HUES6 (cell line): Measurements from ENCODE around the gene AGBL4.

ENCODE experiments used
- H3K27ac ChIP-seq: 2 replicates; pipeline ENCODE4 v1.7.0; 2013; ENCODE audit warnings: low read depth, mild to moderate bottlenecking, low read length, inconsistent platforms
- H3K27me3 ChIP-seq: 2 replicates; pipeline ENCODE4 v1.6.1; 2013; ENCODE audit warnings: low read length; ENCODE audit not compliant: control insufficient read depth, insufficient read depth
- H3K36me3 ChIP-seq: 2 replicates; pipeline ENCODE4 v1.6.1; 2013; ENCODE audit warnings: low read length; ENCODE audit not compliant: control insufficient read depth, insufficient read depth
- H3K4me1 ChIP-seq: 2 replicates; pipeline ENCODE4 v1.6.1; 2013; ENCODE audit warnings: low read length; ENCODE audit not compliant: control insufficient read depth, insufficient read depth
- H3K4me3 ChIP-seq: 2 replicates; pipeline ENCODE4 v1.5.1; 2013; ENCODE audit warnings: low read depth, low read length
- H3K9ac ChIP-seq: one replicate; pipeline ENCODE4 v1.6.1; 2013; ENCODE audit warnings: mild to moderate bottlenecking, low read length
- H3K9me3 ChIP-seq: 2 replicates; pipeline ENCODE4 v1.6.1; 2013; ENCODE audit warnings: low read depth, low read length; ENCODE audit not compliant: control insufficient read depth, insufficient read depth

Gene AGBL4

DNA sequence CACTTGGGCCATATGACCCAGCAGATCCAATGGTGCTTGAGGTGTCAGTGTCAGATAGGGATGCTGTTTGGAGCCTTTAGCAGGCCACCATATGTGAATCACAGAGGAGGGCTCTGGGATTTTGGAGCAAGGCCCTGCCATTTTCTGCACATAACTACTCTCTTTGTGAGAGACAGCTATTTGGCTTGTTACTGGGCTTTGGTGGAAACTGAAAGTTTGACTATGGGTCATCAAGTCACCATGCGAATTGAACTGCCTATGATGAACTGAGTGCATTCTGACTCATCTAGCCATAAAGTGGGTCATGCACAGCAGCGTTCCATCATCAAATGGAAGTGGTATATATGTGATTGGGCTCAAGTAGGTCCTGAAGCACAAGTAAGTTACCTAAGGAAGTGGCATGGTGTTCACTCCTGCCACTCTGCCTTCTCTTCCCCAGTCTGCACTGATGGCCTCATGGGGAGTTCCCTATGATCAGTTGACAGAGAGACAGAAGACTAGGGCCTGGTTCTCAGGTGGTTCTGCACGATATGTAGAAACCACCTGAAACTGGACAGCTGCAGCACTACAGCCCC, 447.3 kb downstream of the AGBL4 start:
- H3K27ac ChIP-seq, result no peak overlapping the region
- no peaks in the 10 kb centered on the region for H3K4me1 ChIP-seq
- H3K27me3 ChIP-seq, result no peaks in the 10 kb centered on the region
- H3K4me3 ChIP-seq, result no peak overlapping the region
- H3K36me3 ChIP-seq, result no peaks in the 10 kb centered on the region
- H3K9ac ChIP-seq, result no peak overlapping the region
- peaks cover 37% of the 10 kb centered on the region; the same call in 1 of the 2 replicates for H3K9me3 ChIP-seq

DNA sequence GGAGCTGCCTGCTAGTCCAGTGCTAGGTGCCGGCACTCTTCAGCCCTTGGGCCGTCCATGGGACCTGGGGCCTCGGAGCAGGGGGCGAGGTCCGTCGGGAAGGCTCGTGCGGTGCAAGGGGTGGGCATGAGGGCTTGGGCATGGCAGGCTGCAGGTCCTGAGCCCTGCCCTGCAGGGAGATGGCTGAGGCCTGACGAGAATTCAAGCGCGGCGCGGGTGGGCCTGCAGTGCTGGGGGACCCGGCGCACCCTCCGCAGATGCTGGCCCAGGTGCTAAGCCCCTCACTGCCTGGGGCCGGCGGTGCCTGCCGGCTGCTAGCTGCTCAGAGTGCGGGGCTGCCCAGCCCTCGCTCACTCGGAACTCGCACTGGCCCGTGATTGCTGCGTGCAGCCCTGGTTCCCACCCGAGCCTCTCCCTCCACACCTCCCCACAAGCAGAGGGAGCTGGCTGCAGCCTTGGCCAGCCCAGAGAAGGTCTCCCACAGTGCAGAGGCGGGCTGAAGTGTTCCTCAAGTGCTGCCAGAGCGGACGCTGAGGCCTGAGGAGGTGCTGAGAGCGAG, 467.0 kb downstream of the AGBL4 start:
- Histone ChIP-seq H3K27ac (no peak overlapping the region), H3K9ac (no peak overlapping the region), H3K36me3 (no peaks in the 10 kb centered on the region), H3K4me3 (no peak overlapping the region), H3K9me3 (peaks cover 12% of the 10 kb centered on the region; the same call in 1 of the 2 replicates), H3K27me3 (no peaks in the 10 kb centered on the region; the same call in 1 of the 2 replicates), H3K4me1 (no peaks in the 10 kb centered on the region)

DNA sequence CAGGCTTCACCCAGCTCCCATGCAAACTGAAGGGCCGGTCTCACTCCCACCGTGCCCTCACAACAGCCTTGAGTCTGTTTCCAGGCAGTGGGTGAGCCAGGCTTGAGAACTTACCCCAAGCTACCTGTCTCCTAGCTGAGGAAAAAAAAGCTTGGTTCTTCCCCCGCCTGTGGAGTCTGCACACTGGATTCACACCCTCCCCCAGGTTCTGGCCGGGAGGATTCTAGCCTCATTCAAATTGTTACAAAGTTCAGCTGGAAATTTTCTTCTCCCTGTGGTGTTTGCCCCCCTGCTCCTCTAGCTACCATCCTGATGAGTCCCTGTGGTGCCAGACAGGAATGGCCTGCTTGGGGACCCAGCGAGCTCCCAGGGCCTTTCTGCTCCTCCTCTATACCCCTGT, 471.7 kb downstream of the AGBL4 start:
- H3K9me3 ChIP-seq, result peaks cover 9% of the 10 kb centered on the region; the same call in 1 of the 2 replicates
- no peaks in the 10 kb centered on the region for H3K36me3 ChIP-seq

GRCh38 chr1:49544615-49545014, 479.1 kb downstream of the AGBL4 start:
- Histone ChIP-seq H3K36me3 (no peaks in the 10 kb centered on the region), H3K9me3 (peaks cover 12% of the 10 kb centered on the region), H3K4me3 (no peak overlapping the region), H3K9ac (no peak overlapping the region), H3K4me1 (no peaks in the 10 kb centered on the region), H3K27me3 (no peaks in the 10 kb centered on the region), H3K27ac (no peak overlapping the region)

More for the DNA sequence above, 471.7 kb downstream of the AGBL4 start:
- Histone ChIP-seq H3K4me3 (no peak overlapping the region), H3K9ac (no peak overlapping the region), H3K4me1 (no peaks in the 10 kb centered on the region), H3K27me3 (no peaks in the 10 kb centered on the region), H3K27ac (no peak overlapping the region)

- Histone ChIP-seq H3K9ac (no peak overlapping the region), H3K4me1 (no peaks in the 10 kb centered on the region), H3K27ac (no peak overlapping the region), H3K27me3 (no peaks in the 10 kb centered on the region), H3K9me3 (peaks cover 13% of the 10 kb centered on the region), H3K36me3 (no peaks in the 10 kb centered on the region), H3K4me3 (no peak overlapping the region)
These were observed 482.5 kb downstream of the AGBL4 start for GRCh38 chr1:49541096-49541752.

DNA sequence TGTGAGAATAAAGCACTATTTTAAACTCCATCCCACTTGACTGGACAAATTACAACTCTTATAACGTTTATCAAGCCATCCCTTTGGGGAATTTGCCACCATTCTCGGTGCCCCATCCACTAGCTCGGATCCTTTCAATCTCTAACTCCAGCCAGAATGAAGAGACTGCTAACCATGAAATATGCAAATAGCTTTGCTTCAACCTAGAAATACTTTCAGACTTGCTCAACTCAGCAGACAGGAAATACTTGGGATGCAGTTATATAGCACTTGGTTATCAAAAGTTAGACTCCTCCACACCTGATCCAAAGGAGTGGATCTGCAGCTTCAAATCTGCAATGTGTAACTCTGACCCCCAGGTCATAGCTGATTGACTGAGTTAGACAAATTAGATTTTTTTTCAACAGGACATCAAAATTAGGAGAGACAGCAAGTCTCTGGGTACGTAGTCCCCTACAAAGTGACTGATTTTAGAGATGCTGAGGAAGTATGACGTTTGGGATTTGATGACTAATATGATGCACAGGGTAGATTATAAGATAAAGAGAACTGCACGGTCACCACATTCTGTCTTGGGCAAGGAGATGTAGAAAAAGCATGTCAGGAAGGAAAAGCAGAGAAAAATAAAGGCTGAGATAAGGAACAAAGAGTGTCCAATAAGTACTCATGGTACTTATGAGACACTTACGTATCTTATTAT, 496.0 kb downstream of the AGBL4 start:
- H3K9ac ChIP-seq, result no peak overlapping the region
- no peaks in the 10 kb centered on the region for H3K4me1 ChIP-seq
- H3K27ac ChIP-seq, result no peak overlapping the region
- H3K4me3 ChIP-seq, result no peak overlapping the region
- no peaks in the 10 kb centered on the region for H3K27me3 ChIP-seq
- no peaks in the 10 kb centered on the region for H3K9me3 ChIP-seq
- no peaks in the 10 kb centered on the region for H3K36me3 ChIP-seq

- Histone ChIP-seq H3K27me3 (no peaks in the 10 kb centered on the region), H3K4me3 (no peak overlapping the region), H3K9ac (no peak overlapping the region), H3K4me1 (no peaks in the 10 kb centered on the region), H3K36me3 (no peaks in the 10 kb centered on the region), H3K27ac (no peak overlapping the region), H3K9me3 (no peaks in the 10 kb centered on the region)
These were observed 497.1 kb downstream of the AGBL4 start for GRCh38 chr1:49526672-49527071.

DNA sequence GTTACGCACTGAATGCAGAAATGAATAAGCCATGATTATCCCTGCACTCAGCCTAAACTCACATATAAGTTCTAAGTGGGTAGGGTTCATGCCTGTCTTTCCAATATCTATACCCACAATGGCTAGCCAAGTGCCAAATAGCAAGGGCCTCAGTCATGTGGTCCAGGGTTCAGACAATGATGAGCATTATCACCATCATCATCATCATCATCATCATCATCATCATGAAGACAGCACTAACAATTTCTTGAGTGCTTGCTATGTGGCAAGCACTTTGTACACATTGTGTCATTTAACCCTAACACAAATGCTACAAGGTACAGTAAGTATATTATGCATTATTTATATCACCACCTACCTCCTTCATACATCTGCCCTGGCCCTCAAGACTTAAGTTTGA, 500.0 kb downstream of the AGBL4 start:
- H3K4me3 ChIP-seq, result no peak overlapping the region
- H3K9me3 ChIP-seq, result no peaks in the 10 kb centered on the region
- H3K36me3 ChIP-seq, result no peaks in the 10 kb centered on the region
- no peak overlapping the region for H3K9ac ChIP-seq
- H3K27ac ChIP-seq, result no peak overlapping the region
- H3K4me1 ChIP-seq, result no peaks in the 10 kb centered on the region
- peaks cover 3% of the 10 kb centered on the region; the same call in 1 of the 2 replicates for H3K27me3 ChIP-seq

DNA sequence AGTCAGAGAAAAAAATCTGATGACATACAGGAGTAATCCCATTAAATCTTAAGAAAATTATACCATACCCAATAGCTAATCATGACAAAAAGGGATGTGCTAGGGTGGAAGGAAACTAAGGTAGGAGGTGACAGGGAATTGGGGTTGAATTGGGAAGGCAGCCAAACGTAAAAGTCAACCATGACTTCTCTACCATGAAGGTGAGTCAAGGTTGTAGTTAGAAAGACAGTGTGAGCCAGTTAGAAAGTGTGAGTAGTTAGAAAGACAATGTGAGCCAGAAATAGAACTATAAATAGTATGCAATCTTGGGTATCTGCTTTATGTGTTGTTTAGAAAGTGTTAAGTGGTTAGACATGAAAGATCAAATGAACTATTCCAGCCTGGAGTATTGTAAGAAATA, 556.8 kb downstream of the AGBL4 start:
- H3K4me3 ChIP-seq, result no peak overlapping the region
- no peak overlapping the region for H3K9ac ChIP-seq
- H3K27me3 ChIP-seq, result no peaks in the 10 kb centered on the region
- H3K36me3 ChIP-seq, result no peaks in the 10 kb centered on the region
- H3K4me1 ChIP-seq, result no peaks in the 10 kb centered on the region
- H3K9me3 ChIP-seq, result no peaks in the 10 kb centered on the region
- H3K27ac ChIP-seq, result no peak overlapping the region

- Histone ChIP-seq H3K36me3 (no peaks in the 10 kb centered on the region), H3K9ac (no peak overlapping the region), H3K4me1 (no peaks in the 10 kb centered on the region), H3K27ac (no peak overlapping the region), H3K4me3 (no peak overlapping the region), H3K27me3 (no peaks in the 10 kb centered on the region), H3K9me3 (no peaks in the 10 kb centered on the region)
These were observed 558.1 kb downstream of the AGBL4 start for GRCh38 chr1:49465486-49466185.
